NCI-H2081 treated with DMSO at 0.1 percent for 48 hours (cell line): ENCODE data around the gene TOB2.

Source experiments
- DNase-seq: peaks from one replicate; lab custom pipeline; 2025; lab: John Stamatoyannopoulos, UW

TOB2 gene

GRCh38 chr22:41384128-41384527, 62.5 kb downstream of the TOB2 start:
- DNase-seq, result no peak
